Stimulated activated naive CD4-positive, alpha-beta T cell treated with Interleukin-2 at 50 U/mL for 16 hours (primary cell): ENCODE measurements around the gene TYW1.
"Not testable (repeated sequence)": the region's sequence is repeated elsewhere in the genome, so short reads cannot be mapped to it uniquely, and the experiment has no call there.

ENCODE experiments used
- DNase-seq: peaks from one replicate; lab custom pipeline; 2025; lab: John Stamatoyannopoulos, UW

TYW1 gene

DNA sequence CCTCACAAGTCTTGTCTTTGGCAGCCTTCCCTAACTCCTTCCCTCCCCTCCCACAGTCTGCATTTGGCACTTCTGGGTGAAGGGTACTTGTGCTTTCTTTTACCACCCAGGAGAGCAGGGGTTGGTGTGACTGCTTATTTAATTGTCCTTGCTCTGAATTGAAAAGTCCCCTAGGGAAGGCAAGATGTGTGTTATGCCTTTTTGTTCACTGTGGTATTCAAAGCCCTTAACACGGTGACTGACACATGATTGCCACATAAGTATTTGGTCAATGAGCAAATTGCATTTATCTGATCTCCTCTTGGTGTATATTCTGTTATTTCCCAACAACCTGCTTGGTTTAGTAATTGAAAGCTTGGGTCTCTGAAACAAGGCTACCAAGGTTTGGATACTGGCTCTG, 134.1 kb downstream of the TYW1 start:
- not testable (repeated sequence) for DNase-seq

DNA sequence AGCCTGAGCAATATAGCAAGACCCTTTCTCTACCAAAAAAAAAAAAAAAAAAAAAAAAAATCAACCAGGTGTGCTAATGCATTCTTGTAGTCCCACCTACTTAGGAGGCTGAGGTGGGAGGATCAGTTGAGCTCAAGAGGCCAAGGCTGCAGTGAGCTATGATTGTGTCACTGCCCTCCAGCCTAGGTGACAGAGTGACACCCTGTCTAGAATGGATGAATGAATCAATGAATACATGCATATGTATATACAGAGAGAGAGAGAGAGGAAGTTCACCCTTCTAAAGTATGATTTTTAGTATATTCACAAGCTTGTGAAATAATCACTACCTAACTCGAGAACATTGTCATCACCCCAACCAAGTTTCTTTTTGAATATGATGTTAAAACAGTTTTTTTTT, 138.3 kb downstream of the TYW1 start:
- DNase-seq = peak; percentile 3

DNA sequence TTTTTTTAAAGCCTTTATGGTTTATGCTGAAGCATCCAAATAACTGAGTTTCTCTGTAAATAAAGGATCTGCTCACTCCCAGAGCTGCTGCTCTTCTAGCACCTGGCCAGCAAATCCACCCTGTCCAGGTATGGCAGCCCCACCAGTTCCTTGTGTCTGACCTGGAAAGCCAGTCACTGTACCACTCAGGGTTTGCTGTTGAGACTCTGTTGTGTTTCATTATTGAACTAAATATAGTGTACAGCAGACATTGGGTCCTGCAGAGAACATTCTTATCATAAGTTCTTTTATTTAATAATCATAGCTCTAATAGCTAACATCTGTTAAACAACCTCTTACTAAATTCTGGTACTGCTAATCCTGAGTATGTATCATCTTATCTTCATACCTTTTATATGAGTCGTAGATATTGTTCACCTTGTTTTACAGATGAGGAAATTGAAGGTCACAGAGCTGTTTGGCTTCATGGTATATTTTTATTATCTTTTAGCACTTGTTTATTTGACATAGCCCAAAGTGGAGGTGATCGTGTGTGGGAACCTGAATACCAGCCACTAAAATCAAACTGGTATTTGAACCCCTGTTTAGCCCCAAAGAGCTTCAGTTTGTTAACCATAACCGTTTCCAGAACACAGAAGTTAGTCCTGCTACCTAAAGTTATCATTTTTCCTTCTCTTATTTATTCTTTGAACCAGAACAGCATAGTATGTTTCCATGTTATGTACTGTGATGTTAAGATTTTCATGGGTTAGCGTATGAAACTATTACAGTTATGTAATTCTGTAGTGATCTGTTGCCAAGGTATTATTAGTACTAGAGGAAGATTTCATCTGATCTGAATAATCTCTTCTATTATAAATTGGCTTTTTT, 139.2 kb downstream of the TYW1 start:
- DNase-seq = not testable (repeated sequence)

DNA sequence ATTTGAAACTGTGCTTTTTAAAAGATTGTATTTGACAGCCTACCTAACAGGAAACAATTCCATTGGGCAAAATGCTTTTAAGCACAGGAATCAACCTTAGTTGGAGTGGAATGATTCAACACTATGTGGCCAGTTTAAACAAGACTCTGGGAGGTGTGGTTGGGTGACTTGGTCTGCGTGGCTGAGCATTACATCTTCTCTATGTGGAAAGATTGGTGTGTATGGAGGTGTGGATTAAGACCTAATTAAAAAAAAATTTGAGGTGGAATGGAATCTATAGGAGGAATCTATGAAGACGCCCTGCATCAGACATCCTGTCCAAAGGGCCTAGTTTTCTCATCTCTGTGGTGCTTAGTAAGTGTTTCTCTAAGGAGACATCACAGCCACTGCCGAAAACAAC, 140.9 kb downstream of the TYW1 start:
- DNase-seq = not testable (repeated sequence)

DNA sequence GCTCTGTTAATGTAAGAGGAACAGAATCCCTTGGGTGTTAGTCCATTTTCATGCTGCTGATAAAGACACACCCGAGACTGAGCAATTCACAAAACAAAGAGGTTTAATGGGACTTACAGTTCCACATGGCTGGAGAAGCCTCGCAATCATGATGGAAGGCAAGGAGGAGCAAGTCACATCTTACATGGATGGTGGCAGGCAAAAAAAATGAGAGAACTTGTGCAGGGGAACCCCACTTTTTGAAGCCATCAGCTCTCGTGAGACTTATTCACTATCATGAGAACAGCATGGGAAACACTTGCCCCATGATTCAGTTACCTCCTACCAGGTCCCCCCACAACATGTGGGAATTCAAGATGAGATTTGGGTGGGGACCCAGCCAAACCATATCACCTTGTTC, 143.2 kb downstream of the TYW1 start:
- not testable (repeated sequence) for DNase-seq

DNA sequence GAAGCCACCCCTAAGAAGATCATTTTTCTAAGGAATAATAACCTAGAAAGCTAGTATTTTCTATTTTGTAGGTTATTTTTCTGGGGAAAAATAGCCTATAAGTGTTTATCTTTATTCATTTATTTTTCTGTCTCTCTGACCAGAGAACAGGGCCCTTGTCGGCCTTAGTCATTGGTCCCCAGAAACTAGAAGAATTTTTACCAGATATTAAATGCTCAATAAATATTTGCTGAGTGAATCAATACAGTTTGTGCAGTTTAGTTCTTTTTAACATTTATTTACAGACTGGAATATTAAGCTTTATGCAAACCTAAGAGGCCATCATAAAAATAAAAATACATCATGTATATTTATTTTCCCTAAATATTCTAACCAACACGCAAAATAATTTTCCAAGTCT, 144.4 kb downstream of the TYW1 start:
- DNase-seq = not testable (repeated sequence)

DNA sequence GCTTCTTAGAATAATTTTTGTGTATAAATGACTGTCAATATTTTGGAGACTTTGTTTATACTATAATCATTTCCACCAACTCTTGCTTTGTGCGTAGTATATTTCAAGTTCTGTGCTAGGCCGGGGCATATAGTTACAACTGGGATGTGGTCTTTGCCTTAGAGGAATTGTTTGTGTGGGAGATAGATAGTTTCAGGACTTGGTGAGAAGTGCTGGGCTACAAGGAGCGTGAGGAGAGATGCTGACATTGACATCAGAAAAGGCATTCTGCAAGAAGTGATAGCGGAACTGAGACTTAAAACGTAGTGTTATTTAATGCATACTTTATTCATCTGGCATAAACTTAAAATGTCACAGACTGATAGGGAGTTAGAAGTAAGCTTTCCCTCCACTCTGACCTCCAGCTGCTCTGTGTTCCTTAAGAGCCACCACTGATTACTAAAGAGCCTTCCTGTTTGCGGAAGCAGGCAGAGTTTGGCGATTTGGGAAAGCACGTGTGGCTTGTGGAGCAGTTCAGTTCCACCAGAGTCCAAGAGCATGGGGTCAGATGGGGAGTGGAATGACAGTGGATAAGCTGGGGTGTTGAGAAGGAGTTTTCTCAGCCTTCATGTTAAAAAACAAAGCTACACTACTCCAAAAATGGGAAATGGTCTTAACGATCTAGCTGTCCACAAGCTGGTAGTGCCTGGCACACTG, 146.6 kb downstream of the TYW1 start:
- DNase-seq = not testable (repeated sequence)

DNA sequence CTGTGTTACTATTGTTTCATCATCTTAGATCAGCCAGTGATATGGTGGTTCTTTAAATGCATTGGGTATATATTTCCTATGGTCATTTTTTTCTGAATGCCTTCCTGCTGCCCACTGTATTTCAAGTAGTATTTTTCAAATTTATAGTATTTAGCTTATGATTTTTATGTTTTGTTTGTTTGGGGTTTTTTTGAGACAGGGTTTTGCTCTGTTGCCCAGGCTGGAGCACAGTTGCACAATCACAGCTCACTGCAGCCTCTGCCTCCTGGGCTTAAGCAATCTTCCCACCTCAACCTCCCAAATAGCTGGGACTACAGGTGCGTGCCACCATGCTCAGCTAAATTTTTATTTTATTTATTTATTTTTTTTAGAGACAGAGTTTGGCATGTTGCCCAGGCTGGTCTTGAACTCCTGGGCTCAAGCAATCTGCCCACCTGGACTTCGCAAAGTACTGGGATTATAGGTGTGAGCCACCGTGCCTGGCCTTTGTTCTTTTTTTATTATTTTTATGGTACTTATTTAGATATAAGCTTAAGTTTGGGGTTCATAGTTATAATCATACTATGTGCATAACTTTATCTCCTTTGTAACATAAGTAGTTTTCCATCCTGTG, 149.1 kb downstream of the TYW1 start:
- DNase-seq = not testable (repeated sequence)

DNA sequence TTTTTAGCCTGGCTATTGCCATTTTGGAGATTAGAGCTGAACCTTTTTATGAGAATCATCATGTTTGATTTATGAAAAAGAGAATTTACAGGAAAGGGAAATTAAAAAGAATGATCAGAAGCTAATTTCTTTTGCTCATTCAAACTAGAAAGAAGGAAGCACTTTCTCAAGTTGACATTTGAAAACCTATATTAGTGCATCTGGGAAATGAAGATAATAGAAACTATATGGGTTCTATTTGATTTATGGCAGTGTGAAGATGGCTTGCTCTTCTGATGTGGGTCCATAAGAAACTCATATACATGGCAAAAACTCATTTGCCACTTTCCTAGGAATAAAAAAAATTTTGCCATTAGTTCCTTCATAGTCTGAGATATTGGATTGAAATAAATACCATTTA, 152.5 kb downstream of the TYW1 start:
- not testable (repeated sequence) for DNase-seq

DNA sequence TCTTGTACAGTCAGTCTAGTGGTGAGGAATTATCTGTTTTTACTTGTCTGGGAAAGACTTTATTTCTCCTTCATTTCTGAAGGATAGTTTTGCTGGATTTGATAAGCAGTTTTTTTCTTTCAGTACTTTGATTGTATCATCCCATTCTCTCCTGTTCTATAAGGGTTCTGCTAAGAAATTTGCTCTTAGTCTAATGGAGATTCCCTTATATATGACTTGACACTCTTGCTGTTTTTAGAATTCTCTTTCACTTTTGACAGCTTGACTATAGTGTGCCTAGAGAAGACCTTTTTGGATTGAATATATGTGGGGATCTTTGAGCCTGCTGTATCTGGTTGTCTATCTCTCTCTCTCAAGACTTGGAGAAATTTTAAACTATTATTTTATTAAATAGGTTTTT, 157.7 kb downstream of the TYW1 start:
- DNase-seq = not testable (repeated sequence)

DNA sequence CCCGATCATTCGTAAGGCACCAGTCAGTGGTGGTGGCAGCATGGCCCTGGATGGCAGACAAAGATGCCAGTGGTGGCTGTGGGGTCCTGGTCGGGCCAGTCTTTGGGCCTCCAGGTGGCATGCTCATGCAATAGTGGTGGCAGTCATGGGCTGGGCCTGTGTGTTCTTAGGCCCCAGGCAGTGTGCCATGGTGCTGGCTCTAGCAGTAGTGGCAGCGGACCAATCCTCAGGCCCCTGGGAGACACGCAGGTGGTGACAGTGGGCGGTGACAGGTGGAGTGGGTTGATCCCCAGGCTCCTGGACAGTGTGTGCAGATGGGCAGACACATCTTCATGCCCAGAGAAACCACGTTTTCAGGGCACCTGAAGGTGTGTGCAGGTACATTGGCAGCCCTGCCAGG, 159.4 kb downstream of the TYW1 start:
- not testable (repeated sequence) for DNase-seq

DNA sequence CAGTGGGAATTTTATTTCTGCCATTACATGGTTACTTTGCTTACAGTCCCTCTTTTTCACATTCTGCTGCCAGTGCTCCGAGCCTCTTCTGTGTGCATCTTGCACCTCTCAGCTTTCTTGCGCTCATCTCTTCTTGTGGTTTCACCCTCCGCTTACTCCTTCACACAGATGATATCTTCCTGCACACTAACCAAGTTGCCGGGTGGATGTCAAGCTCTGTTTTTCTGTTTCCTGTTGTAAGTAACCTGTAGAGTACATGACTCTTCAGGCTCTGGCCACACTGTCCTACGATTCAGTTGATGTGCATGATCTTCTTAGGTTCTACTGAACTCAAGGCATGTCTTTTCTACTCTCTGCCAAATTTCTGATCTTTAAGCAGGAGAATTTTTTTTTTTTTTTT, 166.7 kb downstream of the TYW1 start:
- peak; percentile 2 for DNase-seq

DNA sequence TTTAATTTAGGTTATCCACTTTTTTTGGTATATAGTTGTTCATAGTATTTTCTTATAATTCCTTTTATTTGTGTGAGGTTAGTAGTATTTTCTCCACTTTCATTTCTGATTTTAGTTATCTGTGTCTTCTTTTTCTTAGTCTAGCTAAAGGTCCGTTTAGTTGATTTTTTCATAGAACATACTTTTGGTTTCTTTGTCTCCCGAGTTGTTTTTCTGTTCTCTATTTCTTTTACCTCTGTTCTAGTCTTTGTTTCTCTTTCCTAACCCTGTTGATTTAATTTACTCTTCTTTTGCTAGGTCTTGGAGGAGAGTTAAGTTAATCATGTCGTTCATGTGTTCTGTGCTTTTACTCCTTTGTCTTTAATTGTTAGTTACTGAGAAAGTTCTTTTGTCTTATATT, 174.5 kb downstream of the TYW1 start:
- DNase-seq = not testable (repeated sequence)

DNA sequence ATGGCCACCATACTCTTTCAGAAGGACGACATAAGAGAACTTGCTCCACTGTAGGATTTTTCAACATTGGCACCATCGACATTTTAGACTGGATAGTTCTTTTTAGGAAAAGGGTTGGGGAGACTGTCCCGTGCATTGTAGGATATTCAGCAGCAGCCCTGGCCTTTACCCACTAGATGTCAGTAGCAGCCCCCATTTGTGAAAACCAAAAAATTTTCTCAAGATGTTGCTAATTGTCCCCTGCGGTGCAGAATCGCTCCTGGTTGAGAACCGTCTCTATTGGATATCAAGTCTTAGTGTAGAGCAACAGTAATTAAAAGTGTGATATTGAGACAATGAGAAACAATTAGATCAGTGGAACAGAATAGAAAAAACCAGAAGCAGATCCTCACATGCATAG, 180.1 kb downstream of the TYW1 start:
- not testable (repeated sequence) for DNase-seq

DNA sequence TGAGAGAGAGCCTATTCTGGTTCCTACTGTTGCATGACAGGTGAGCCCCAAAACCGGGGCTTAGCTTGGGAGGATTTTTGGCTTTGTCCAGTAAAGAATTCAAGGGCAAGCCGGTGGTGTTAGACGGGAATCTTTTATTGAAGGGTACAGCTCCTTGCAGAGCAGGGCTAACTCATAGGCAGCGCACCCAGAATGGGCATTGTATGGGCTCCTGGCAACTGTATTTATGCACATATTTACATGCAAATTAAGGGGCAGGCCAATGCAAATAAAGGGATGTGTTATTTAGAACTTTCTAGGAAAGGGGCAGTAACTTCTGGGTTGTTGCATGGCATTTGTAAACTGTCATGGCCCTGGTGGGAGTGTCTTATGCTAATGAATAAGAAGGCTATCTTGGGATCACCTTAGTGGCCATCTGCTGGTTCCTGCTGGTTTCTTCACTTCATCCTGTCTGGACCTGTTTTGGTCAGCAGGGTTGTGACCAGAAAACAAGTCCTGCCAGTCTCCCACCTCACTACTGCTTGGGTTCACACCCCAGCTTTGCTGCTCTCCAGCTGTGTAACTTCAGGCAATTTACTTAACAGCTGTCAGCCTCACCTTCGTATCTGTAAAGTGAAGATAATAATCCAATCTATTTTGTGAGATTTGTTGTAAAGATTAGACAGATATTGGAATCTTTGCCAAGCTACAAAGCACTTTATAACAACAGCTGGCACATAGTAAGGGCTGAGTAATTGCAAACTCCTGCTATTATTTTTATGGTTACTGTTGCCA, 182.5 kb downstream of the TYW1 start:
- not testable (repeated sequence) for DNase-seq

DNA sequence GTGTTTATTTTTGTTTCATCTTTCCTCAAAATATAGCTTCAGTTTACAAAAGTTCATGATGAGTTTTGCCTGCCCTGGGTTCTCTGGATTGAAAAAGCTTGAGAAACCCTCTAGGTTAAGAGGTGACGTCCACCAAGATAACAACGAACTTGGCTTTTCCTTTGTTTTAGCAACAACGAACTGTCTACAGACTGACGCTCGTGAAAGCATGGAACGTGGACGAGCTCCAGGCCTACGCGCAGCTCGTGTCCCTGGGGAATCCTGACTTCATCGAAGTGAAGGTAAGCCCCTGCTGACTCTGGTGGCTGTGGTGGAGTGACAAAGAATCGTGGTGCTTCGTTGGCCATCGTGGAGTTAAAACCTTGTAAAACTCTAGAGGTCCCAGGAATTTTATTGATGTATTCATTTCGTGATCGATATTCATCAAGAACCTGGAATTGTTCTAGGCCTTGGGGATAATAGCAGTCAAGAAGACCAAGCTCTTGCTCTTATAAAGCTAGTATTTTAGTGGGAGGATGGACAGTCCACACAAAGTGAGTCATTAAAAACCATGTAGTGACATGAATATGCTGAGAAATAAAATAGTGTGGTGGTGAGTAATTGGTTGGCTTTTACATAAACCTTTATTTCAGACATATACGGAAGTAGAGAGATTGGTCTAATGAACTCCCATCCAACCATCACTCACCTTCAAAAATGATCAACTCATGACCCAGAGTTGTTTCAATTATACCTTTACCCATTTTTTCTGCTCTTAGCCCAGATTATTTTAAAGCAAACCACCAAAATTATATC, 186.5 kb downstream of the TYW1 start:
- DNase-seq = not testable (repeated sequence)

DNA sequence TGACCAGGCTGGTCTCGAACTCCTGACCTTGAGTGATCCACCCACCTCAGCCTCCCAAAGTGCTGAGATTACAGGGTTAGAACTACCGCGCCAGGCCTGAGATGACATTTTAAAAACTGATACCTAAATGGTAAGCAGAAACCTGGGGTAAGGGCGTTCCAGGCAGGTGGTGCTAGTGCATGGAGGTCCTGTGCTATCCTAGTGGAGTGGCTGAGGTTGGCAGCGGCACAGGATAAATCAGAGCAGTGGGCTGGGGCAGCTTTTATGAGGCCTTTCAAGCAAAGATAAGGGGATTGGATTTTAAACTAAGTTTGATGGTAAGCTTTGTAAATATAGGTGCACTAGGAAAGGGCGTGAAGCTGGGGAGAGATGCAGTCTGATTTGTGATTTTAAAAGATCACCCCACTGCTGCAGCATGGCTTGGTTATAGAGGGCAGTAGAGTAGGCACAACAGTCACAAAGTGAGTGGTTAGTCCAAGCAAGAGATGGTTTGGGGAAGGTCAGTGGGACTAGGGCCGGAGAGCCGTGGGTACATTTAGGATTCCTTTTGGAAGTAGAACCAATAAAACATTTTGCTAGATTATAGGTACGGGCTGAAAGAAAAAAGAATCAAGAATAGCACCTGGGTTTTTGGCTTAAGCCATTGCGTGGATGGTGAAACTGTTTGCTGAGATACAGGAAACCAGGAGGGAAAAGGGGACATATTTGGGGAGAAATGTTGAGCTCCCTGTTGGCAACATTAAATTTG, 188.5 kb downstream of the TYW1 start:
- not testable (repeated sequence) for DNase-seq

DNA sequence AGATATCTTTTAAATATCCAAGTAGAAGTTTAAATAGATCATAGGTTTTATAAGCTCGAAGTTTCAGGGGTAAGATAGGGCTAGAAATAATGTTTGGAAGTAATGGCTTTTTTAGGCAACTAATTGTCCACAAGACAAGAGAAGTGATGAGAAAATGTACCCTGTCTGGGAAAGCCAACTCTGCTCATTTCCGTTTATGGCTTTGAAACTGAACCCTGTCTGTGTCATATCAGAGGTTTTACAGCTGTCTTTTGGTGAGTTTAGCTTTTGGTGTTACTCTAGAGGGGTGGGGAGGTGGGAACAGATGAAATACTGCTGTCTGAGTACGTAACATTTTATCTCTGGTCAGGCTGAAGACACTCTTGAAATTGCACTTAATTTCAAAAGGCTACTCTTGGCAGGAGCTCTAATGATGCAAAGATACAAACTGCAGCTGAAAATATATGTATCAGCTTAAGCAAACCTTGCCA, 189.1 kb downstream of the TYW1 start:
- not testable (repeated sequence) for DNase-seq

DNA sequence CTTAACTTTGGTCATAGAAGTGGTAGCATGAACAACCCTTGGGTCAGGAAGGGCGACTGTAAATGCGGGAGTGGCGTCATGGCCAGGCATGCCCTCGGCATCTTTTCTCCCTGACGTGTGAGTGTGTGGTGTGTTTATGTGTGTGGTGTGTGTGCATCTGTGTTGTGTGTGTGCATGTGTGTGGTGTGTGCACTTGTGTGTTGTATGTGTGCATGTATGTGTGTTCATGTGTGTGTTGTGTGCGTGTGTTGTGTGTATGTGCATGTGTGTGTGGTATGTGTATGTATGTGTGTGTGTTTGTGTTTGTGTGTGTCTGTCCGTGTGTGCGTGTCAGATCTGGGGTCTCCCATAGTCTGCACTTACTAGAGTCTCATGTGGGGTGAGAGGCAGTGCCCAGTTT, 192.5 kb downstream of the TYW1 start:
- DNase-seq = not testable (repeated sequence)

DNA sequence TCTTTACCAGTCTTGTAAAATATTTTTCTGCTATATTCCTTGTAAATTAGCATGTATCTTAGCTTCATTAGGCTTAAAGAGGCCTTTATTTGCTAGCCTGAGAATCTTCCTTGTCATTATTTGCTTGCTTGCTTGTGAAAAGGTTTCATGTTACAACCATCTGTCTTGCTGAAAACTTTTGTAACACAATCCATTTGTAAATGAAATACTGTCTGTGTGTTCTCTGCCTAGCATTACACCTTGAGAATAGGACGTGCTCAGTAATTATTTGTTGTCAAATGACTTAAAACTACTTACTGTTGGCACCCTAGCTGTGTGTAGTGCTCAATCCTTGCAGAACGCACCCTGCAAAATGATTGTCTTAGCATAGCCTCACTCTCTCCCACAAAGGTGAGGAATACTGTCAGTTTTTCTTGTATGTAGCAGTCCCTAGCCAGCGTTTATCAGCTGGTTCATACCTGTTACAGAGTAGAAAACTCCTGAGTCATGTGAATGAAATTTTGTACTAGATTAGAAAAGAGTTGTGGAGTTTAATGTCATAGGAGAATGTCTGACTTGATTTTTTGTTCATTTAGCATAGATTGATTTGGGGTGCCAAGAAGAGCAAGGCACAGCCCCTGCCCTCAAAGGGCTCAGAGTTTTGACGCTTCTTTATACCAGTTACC, 193.3 kb downstream of the TYW1 start:
- DNase-seq = not testable (repeated sequence)
